H1 (cell line): ENCODE data around the gene TRIB2. TPM values are rescaled to one million over a fixed set of nuclear protein-coding genes. Genes with fewer than 3 reads are reported as not detected.

Experiments used
- CTCF ChIA-PET: fragments of 300-600 bp; sonication (Branson Sonifier 250); formaldehyde crosslinking; loops from one replicate; lab custom pipeline; 2021; ENCODE audit not compliant: partially characterized antibody; lab: Charles Lee
- POLR2A ChIA-PET: fragments of 300-600 bp; sonication (Branson Sonifier 250); formaldehyde crosslinking; loops from one replicate; lab custom pipeline; 2021; ENCODE audit warnings: inconsistent platforms; ENCODE audit not compliant: partially characterized antibody; lab: Charles Lee
- DNase-seq, 2 experiments: peaks; one replicate each; pipeline versions ENCODE4 v3.0.0 to v3.0.0-alpha.2; 2010 to 2022; ENCODE audit warnings: low spot score in 2 of 2, low read depth in 1 of 2, mixed read lengths in 1 of 2
- FAIRE-seq: peaks from 2 replicates; lab custom pipeline; 2011; peaks lifted over from hg19 to GRCh38; lab: Jason Lieb, UNC
- H2AFZ ChIP-seq: 2 replicates; pipeline ENCODE4 v1.8.1; 2012; ENCODE audit warnings: low read length, inconsistent platforms
- H2AK5ac ChIP-seq: 2 replicates; pipeline ENCODE4 v1.6.1; 2013; ENCODE audit warnings: low read depth, low read length
- H2BK120ac ChIP-seq: replicated peaks from 2 replicates; pipeline ENCODE3; 2013; ENCODE audit warnings: low read depth, low read length, inconsistent platforms
- H2BK12ac ChIP-seq: 2 replicates; pipeline ENCODE4 v1.6.1; 2013; ENCODE audit warnings: low read depth, low read length
- H2BK15ac ChIP-seq: 2 replicates; pipeline ENCODE4 v1.6.1; 2013; ENCODE audit warnings: low read length
- H2BK20ac ChIP-seq: 2 replicates; pipeline ENCODE4 v1.6.1; 2013; ENCODE audit warnings: low read length
- H2BK5ac ChIP-seq: 2 replicates; pipeline ENCODE4 v1.6.1; 2013; ENCODE audit warnings: low read depth, low read length
- H3K14ac ChIP-seq: 2 replicates; pipeline ENCODE4 v1.6.1; 2013; ENCODE audit warnings: inconsistent platforms; ENCODE audit not compliant: insufficient read length
- H3K18ac ChIP-seq: 2 replicates; pipeline ENCODE4 v1.6.1; 2013; ENCODE audit warnings: low read length; ENCODE audit errors: extremely low read depth
- H3K23ac ChIP-seq: 2 replicates; pipeline ENCODE4 v1.6.1; 2013; ENCODE audit warnings: inconsistent platforms; ENCODE audit not compliant: insufficient read length
- H3K23me2 ChIP-seq: 2 replicates; pipeline ENCODE4 v1.6.1; 2013; ENCODE audit warnings: low read depth, low read length
- H3K27ac ChIP-seq: 2 replicates; pipeline ENCODE4 v1.6.1; 2011; ENCODE audit warnings: low read depth, low read length, inconsistent platforms
- H3K27me3 ChIP-seq, 4 experiments: replicated peaks in 1 of 4; 1 replicate in 1 of 4; 2 replicates in 3 of 4; pipeline versions ENCODE4 v1.6.1 to v1.8.1; 2011 to 2013; ENCODE audit warnings: low read length in 3 of 4, mild to moderate bottlenecking in 3 of 4, inconsistent platforms in 2 of 4, mixed read lengths in 2 of 4, moderate library complexity in 1 of 4; ENCODE audit not compliant: control insufficient read depth in 3 of 4, insufficient read depth in 3 of 4; ENCODE audit errors: extremely low read depth in 1 of 4
- H3K36me3 ChIP-seq, 4 experiments: 2 replicates each; pipeline versions ENCODE4 v1.6.1 to v1.8.1; 2011 to 2013; ENCODE audit warnings: mild to moderate bottlenecking in 4 of 4, low read length in 3 of 4, moderate library complexity in 2 of 4, control low read depth in 1 of 4, inconsistent platforms in 1 of 4; ENCODE audit not compliant: insufficient read depth in 4 of 4, control insufficient read depth in 2 of 4
- H3K4ac ChIP-seq: replicated peaks from 2 replicates; pipeline ENCODE3; 2013; ENCODE audit warnings: low read length, low read depth, mixed read lengths, inconsistent platforms; ENCODE audit not compliant: insufficient read length
- H3K4me1 ChIP-seq, 4 experiments: replicated peaks in 1 of 4; 1 replicate in 1 of 4; 2 replicates in 3 of 4; pipeline versions ENCODE4 v1.6.1 to v1.8.1; 2011 to 2013; ENCODE audit warnings: low read length in 3 of 4, inconsistent platforms in 2 of 4, mixed read lengths in 1 of 4; ENCODE audit not compliant: insufficient read depth in 4 of 4, control insufficient read depth in 3 of 4
- H3K4me2 ChIP-seq, 2 experiments: 2 replicates each; pipeline versions ENCODE4 v1.6.1 to v1.8.1; 2011 to 2013; ENCODE audit warnings: low read depth in 2 of 2, low read length in 2 of 2, control low read depth in 1 of 2, inconsistent platforms in 1 of 2, mild to moderate bottlenecking in 1 of 2; ENCODE audit not compliant: insufficient read depth in 1 of 2
- H3K4me3 ChIP-seq, 4 experiments: fragments of 200-600, 300-600 bp in 1 of 4; sonication (generic), shearing (Covaris generic), sonication (Bioruptor Twin) in 1 of 4; 2 replicates each; pipeline versions ENCODE4 v1.5.1 to v1.8.1; 2011 to 2016; ENCODE audit warnings: low read length in 4 of 4, low read depth in 3 of 4, control low read depth in 2 of 4, inconsistent platforms in 2 of 4, mild to moderate bottlenecking in 2 of 4, mixed read lengths in 1 of 4, moderate library complexity in 1 of 4; ENCODE audit not compliant: insufficient read depth in 2 of 4; ENCODE audit errors: extremely low read depth in 1 of 4
- H3K56ac ChIP-seq: replicated peaks from 2 replicates; pipeline ENCODE3; 2013; ENCODE audit warnings: low read depth, mild to moderate bottlenecking, mixed read lengths, low read length, inconsistent platforms; ENCODE audit not compliant: insufficient read length
- H3K79me1 ChIP-seq: 2 replicates; pipeline ENCODE4 v1.6.1; 2013; ENCODE audit warnings: low read depth, low read length, control low read depth
- H3K79me2 ChIP-seq, 2 experiments: 2 replicates each; pipeline versions ENCODE4 v1.6.1 to v1.8.1; 2012 to 2013; ENCODE audit warnings: low read length in 2 of 2, mild to moderate bottlenecking in 2 of 2, inconsistent platforms in 1 of 2; ENCODE audit not compliant: insufficient read depth in 2 of 2, control insufficient read depth in 1 of 2
- H3K9ac ChIP-seq, 4 experiments: replicated peaks in 1 of 4; 1 replicate in 1 of 4; 2 replicates in 3 of 4; pipeline versions ENCODE4 v1.6.1 to v1.8.1; 2011 to 2013; ENCODE audit warnings: low read depth in 3 of 4, low read length in 3 of 4, control low read depth in 2 of 4, mild to moderate bottlenecking in 2 of 4, moderate library complexity in 2 of 4, inconsistent platforms in 1 of 4; ENCODE audit errors: extremely low read depth in 1 of 4
- H3K9me3 ChIP-seq, 2 experiments: 2 replicates each; pipeline versions ENCODE4 v1.6.1 to v1.8.1; 2012 to 2013; ENCODE audit warnings: mild to moderate bottlenecking in 2 of 2, moderate library complexity in 2 of 2, control low read depth in 1 of 2, inconsistent platforms in 1 of 2, low read depth in 1 of 2, low read length in 1 of 2, mixed read lengths in 1 of 2; ENCODE audit not compliant: insufficient read depth in 2 of 2
- H4K20me1 ChIP-seq, 2 experiments: replicated peaks in 1 of 2; 2 replicates each; pipeline versions ENCODE3 to v1.8.1; 2011 to 2013; ENCODE audit warnings: inconsistent platforms in 2 of 2, low read length in 2 of 2, mild to moderate bottlenecking in 1 of 2; ENCODE audit not compliant: insufficient read depth in 2 of 2, control insufficient read depth in 1 of 2
- H4K5ac ChIP-seq: 2 replicates; pipeline ENCODE4 v1.6.1; 2013; ENCODE audit warnings: low read length, low read depth, mixed read lengths, inconsistent platforms; ENCODE audit not compliant: insufficient read length
- H4K8ac ChIP-seq: 2 replicates; pipeline ENCODE4 v1.8.0; 2013; ENCODE audit warnings: mild to moderate bottlenecking, moderate library complexity, low read length, inconsistent platforms; ENCODE audit not compliant: insufficient read depth; ENCODE audit errors: extremely low read depth
- H4K91ac ChIP-seq: replicated peaks from 2 replicates; pipeline ENCODE3; 2013; ENCODE audit warnings: low read length, mixed read lengths, inconsistent platforms; ENCODE audit not compliant: insufficient read length
- CEBPB ChIP-seq: IDR thresholded peaks from 2 replicates; pipeline ENCODE4 v1.6.1; 2012; ENCODE audit warnings: low read depth, low read length
- CTCF ChIP-seq, 3 experiments: IDR thresholded peaks; 1 replicate in 2 of 3; 2 replicates in 1 of 3; pipeline versions ENCODE4 v1.5.1 to v1.6.1; 2011; ENCODE audit warnings: low read length in 3 of 3, mild to moderate bottlenecking in 3 of 3, inconsistent platforms in 2 of 3, low read depth in 1 of 3, moderate library complexity in 1 of 3; ENCODE audit not compliant: insufficient read depth in 1 of 3; ENCODE audit errors: control extremely low read depth in 1 of 3
- MAFK ChIP-seq: IDR thresholded peaks from 2 replicates; pipeline ENCODE4 v1.6.1; 2012; ENCODE audit warnings: low read depth, mild to moderate bottlenecking, improper control_type of control experiment, low read length
- NANOG ChIP-seq: IDR thresholded peaks from 2 replicates; pipeline ENCODE4 v1.6.1; 2011; ENCODE audit warnings: low read length, low read depth, mild to moderate bottlenecking, inconsistent platforms; ENCODE audit not compliant: insufficient read depth, poor library complexity, severe bottlenecking
- PHF8 ChIP-seq: fragments of 200-600 bp; sonication (generic); conservative IDR thresholded peaks from 2 replicates; pipeline ENCODE4 v1.7.1; 2012; ENCODE audit warnings: low read depth, mild to moderate bottlenecking, inconsistent platforms, low read length, moderate library complexity
- SP1 ChIP-seq: IDR thresholded peaks from 2 replicates; pipeline ENCODE4 v1.6.1; 2011; ENCODE audit warnings: low read depth, low read length
- SP4 ChIP-seq: IDR thresholded peaks from 2 replicates; pipeline ENCODE4 v1.6.1; 2012; ENCODE audit warnings: low read length, inconsistent platforms
- TCF12 ChIP-seq: IDR thresholded peaks from 2 replicates; pipeline ENCODE4 v1.6.1; 2011; ENCODE audit warnings: low read depth, mild to moderate bottlenecking, low read length
- YY1 ChIP-seq: IDR thresholded peaks from 2 replicates; pipeline ENCODE4 v1.6.1; 2011; ENCODE audit warnings: low read depth, mild to moderate bottlenecking, low read length
- WGBS, 2 experiments: shearing (Covaris generic) in 1 of 2; methylation state at CpG; one replicate each; pipeline versions ENCODE4 v1.1.6 to v1.1.7; 2013 to 2015; ENCODE audit warnings: low lambda C conversion rate in 2 of 2, mixed read lengths in 2 of 2, inconsistent platforms in 1 of 2, low coverage in 1 of 2, missing lambda C conversion rate in 1 of 2; ENCODE audit not compliant: insufficient replicate concordance in 2 of 2, insufficient coverage in 1 of 2, insufficient read length in 1 of 2; ENCODE audit errors: extremely low coverage in 1 of 2, missing lambda C conversion rate in 1 of 2; 5-methylcytosine and 5-hydroxymethylcytosine counted together
- polyA plus RNA-seq, 7 experiments: library from polyadenylated mRNA; depleted of rRNA in 3 of 7; stranded (reverse) in 5 of 7; unstranded in 2 of 7; fragments of >200 nt in 5 of 7; fragments of 200-250 nt in 2 of 7; gene quantifications; 1 replicate in 5 of 7; 2 replicates in 1 of 7; 4 replicates in 1 of 7; pipeline versions ENCODE4 v1.2.1 to v1.2.3, GENCODE V29; 2011 to 2013; ENCODE audit warnings: missing spikeins in 2 of 7, mixed read lengths in 2 of 7
- total RNA-seq: library from RNA; stranded (reverse); fragmentation: NEBNext Ultra II Directional; extraction: Animal tissue kit (Norgen Biotek cat#: 25700); gene quantifications from 2 replicates; pipeline ENCODE4 v1.2.1, GENCODE V29; 2021

The TRIB2 gene
- total and polyA plus RNA-seq, 2 of the 8 experiments (the other 6 are each of a cell fraction or from before 2014, with no cell fraction given): 40.8 to 57.0 TPM

GRCh38 chr2:12718711-12719399, 2.1 kb downstream of the TRIB2 start:
- DNase-seq: peak in 1 of 2 experiments; percentile 59
- no peak overlapping the region for H2BK15ac ChIP-seq
- H3K36me3 ChIP-seq: peaks cover 0 to 11% (median 5%) of the 10 kb centered on the region in 4 experiments; a peak in 4 of 8 replicates
- H3K79me2 ChIP-seq: peaks cover 15 to 62% of the 10 kb centered on the region in 2 experiments
- no peaks in the 10 kb centered on the region for H3K9me3 ChIP-seq
- H3K27me3 ChIP-seq: no peaks in the 10 kb centered on the region
- H3K4me1 ChIP-seq: peaks cover 4 to 16% (median 9%) of the 10 kb centered on the region in 4 experiments; a peak in 6 of 7 replicates
- ChIA-PET POLR2A (no interaction called here), CTCF (interaction anchor here (0.6 to 0.9 kb wide), 2 partner anchors 550 to 1444 kb away, joined by 3 read pairs; no protein-coding TSS in a partner anchor)
- H3K4me3 ChIP-seq: peak overlapping the region; percentile 74 to 95 (median 83)
- peaks cover 3% of the 10 kb centered on the region; the same call in 1 of the 2 replicates for H3K23me2 ChIP-seq
- H2AK5ac ChIP-seq: no peak overlapping the region
- no peak overlapping the region for H4K5ac ChIP-seq
- FAIRE-seq: no peak
- WGBS, 2 experiments: 0% methylated on average over 24 of the region's 33 CpGs; no CpG with 5 or more reads in 1 of the 2 experiments
- no peak overlapping the region for H3K56ac ChIP-seq
- H3K4me2 ChIP-seq: peak overlapping the region; percentile 68 to 83
- H2BK5ac ChIP-seq: no peak overlapping the region; the same call in 1 of the 2 replicates
- peak overlapping the region; percentile 71 for H3K18ac ChIP-seq
- H3K14ac ChIP-seq: no peak overlapping the region
- no peak overlapping the region for H2BK120ac ChIP-seq
- no peak overlapping the region for H2BK12ac ChIP-seq
- H2AFZ ChIP-seq: no peak overlapping the region
- H4K20me1 ChIP-seq: peaks cover 15 to 29% of the 10 kb centered on the region in 2 experiments
- no peak overlapping the region for H4K91ac ChIP-seq
- H4K8ac ChIP-seq: no peak overlapping the region
- no peak overlapping the region for H3K27ac ChIP-seq
- no peak overlapping the region for H3K23ac ChIP-seq
- H3K79me1 ChIP-seq: no peaks in the 10 kb centered on the region; the same call in 1 of the 2 replicates
- no peak overlapping the region for H2BK20ac ChIP-seq
- H3K4ac ChIP-seq: no peak overlapping the region
- peak overlapping the region in 3 of 4 experiments; percentile 76 to 81 (median 77); a peak in 6 of 7 replicates for H3K9ac ChIP-seq
- TF ChIP-seq CTCF (IDR thresholded peaks at IDR 0.05; ENCODE audit: control extremely low read depth in 1 of 3, insufficient read depth in 1 of 3, low read depth in 1 of 3, low read length in 3 of 3) (no peak), YY1 (peak; percentile 73), NANOG (peak; percentile 66), TCF12 (0 out of 2 replicates have a peak, but pooled peaks have one; percentile 15), CEBPB (no peak), MAFK (peak; percentile 50; the same call in 1 of the 2 replicates), SP1 (no peak), PHF8 (no peak; the same call in 1 of the 2 replicates), SP4 (no peak)
